ENCODE results near the gene PPID. TPM values are rescaled to one million over a fixed set of nuclear protein-coding genes. Genes with fewer than 3 reads are reported as not detected.

The PPID gene
- total RNA-seq, result 18.7 and 23.7 TPM in 2 replicates
- 24.0 TPM for total RNA-seq (2013)
- 9.4 and 16.4 TPM in 2 replicates for polyA plus RNA-seq
- polyA minus RNA-seq, result 5.8 and 6.9 TPM in 2 replicates

DNA sequence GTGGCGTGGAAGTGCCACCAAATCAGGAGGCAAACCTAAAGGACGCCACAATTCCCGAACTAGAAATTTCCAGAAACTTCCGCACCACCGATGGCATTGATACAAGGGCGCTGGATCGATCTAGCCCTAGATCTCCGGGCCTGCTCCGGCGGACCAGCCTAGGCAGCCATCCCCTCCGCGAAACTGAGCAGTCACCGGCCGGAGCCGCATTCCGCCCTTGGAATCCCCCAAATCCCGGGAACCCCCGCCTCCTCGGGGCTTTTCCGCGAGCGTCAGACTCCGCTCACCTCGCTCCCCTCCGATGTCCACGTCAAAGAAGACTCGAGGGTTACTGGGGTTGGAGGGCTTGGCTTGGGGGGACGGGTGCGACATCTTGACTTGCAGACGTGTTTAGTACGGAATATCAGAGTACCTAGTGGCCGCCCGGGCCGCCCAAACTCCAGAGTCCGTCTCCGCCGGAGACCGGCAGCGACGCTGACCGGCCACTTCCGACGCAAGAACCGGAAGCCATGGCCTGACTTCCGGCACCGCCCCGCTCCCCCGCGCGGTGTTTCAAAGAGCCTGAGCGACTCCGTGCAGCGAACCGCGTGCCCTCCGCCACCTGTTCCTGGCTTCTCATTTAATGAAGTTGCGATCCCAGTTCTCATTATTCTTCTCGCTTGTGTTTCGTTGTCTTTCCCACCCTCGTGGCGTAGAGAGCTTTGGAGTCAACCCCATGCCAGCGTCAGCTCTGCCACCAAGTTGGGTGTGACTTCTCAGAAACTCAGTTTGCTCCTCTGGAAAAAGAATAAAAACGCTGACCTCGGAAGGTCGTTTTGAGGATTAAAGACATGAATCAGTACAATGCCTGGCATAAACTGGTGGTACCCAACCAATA, at the start of gene PPID:
PPID (minus strand) TSS at position 480 of the 877 bp plus-strand sequence; CDS start at position 372, 108 bp downstream.
- Histone ChIP-seq H3K9me3 (ENCODE audit: control extremely low read depth in 1 of 3, control insufficient read depth in 2 of 3, insufficient read depth in 1 of 3, low read length in 2 of 3) (no peaks in the 10 kb centered on the region), H3K9ac (ENCODE audit: low read length) (peak within 1 kb of the TSS; percentile 86), H2AFZ (ENCODE audit: insufficient read depth, low read depth, low read length, poor library complexity, severe bottlenecking) (peak within 1 kb of the TSS; percentile 82), H3K27ac (ENCODE audit: low read length in 2 of 2) (peak within 1 kb of the TSS; percentile 71 to 87), H3K4me3 (ENCODE audit: control extremely low read depth in 1 of 5, extremely low read depth in 1 of 5, insufficient read depth in 1 of 5, low read depth in 2 of 5, low read length in 4 of 5) (peak within 1 kb of the TSS; percentile 76 to 92 (median 88)), H3K27me3 (replicated peaks in 1 of 4; ENCODE audit: control extremely low read depth in 1 of 4, control insufficient read depth in 3 of 4, insufficient read depth in 4 of 4, low read length in 3 of 4) (peaks cover 0 to 6% (median 4%) of the 10 kb centered on the region in 4 experiments), H3K79me2 (ENCODE audit: control insufficient read depth, insufficient read depth, low read length) (peaks cover 14% of the 10 kb centered on the region), H3K4me1 (ENCODE audit: control insufficient read depth in 2 of 2, insufficient read depth in 2 of 2, low read length in 2 of 2) (peaks cover 7 to 12% of the 10 kb centered on the region in 2 donors), H4K20me1 (ENCODE audit: control insufficient read depth, insufficient read depth, low read length, poor library complexity, severe bottlenecking) (peaks cover 8% of the 10 kb centered on the region), H3K4me2 (replicated peaks; ENCODE audit: low read depth, low read length, poor library complexity, severe bottlenecking) (peak within 1 kb of the TSS; percentile 80), H3K36me3 (replicated peaks in 1 of 2; ENCODE audit: control extremely low read depth in 1 of 2, control insufficient read depth in 1 of 2, extremely low read depth in 1 of 2, insufficient read depth in 2 of 2, low read length in 1 of 2) (peaks cover 13 to 21% of the 10 kb centered on the region in 2 experiments)
- peak within 1 kb of the TSS; percentile 97 for H3K4me3 Mint-ChIP-seq
- peak within 1 kb of the TSS; percentile 89 for H3K27ac Mint-ChIP-seq
- no peaks in the 10 kb centered on the region for H3K9me3 Mint-ChIP-seq (ENCODE audit: insufficient read depth)
- peak; percentile 89 for DNase-seq
- intact Hi-C loops (cut with micrococcal nuclease), result loop anchor here (1.0 to 5.0 kb wide), 3 partner anchors 44 to 380 kb away; partner anchors contain the start of genes ETFDH, FNIP2 and RAPGEF2
- CTCF ChIA-PET, result no interaction called here
- TF ChIP-seq, protein P1, sequence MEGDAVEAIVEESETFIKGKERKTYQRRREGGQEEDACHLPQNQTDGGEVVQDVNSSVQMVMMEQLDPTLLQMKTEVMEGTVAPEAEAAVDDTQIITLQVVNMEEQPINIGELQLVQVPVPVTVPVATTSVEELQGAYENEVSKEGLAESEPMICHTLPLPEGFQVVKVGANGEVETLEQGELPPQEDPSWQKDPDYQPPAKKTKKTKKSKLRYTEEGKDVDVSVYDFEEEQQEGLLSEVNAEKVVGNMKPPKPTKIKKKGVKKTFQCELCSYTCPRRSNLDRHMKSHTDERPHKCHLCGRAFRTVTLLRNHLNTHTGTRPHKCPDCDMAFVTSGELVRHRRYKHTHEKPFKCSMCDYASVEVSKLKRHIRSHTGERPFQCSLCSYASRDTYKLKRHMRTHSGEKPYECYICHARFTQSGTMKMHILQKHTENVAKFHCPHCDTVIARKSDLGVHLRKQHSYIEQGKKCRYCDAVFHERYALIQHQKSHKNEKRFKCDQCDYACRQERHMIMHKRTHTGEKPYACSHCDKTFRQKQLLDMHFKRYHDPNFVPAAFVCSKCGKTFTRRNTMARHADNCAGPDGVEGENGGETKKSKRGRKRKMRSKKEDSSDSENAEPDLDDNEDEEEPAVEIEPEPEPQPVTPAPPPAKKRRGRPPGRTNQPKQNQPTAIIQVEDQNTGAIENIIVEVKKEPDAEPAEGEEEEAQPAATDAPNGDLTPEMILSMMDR (IDR thresholded peaks at IDR 0.05), result no peak
- no peak for TF ChIP-seq EZH2 (IDR thresholded peaks at IDR 0.05; ENCODE audit: borderline replicate concordance, insufficient read depth, low read depth, low read length, poor library complexity, severe bottlenecking)
- POLR2A ChIA-PET, result no interaction called here
- peaks cover 20% of the 10 kb centered on the region for H3K4me1 Mint-ChIP-seq
- WGBS (ENCODE audit: insufficient coverage), result 1% methylated on average over 62 of the region's 65 CpGs
- peak; percentile 89 for ATAC-seq (ENCODE audit: low read depth)
- H3K27me3 Mint-ChIP-seq, result peaks cover 16% of the 10 kb centered on the region

- DNase-seq (no peak), ATAC-seq (ENCODE audit: low read depth) (no peak)
- no peak overlapping the region for H3K27ac Mint-ChIP-seq
- Histone ChIP-seq H2AFZ (ENCODE audit: insufficient read depth, low read depth, low read length, poor library complexity, severe bottlenecking) (no peak overlapping the region), H3K9me3 (ENCODE audit: control extremely low read depth in 1 of 3, control insufficient read depth in 2 of 3, insufficient read depth in 1 of 3, low read length in 2 of 3) (peaks cover 5 to 9% (median 7%) of the 10 kb centered on the region in 3 donors), H3K27ac (ENCODE audit: low read length in 2 of 2) (no peak overlapping the region), H3K4me3 (ENCODE audit: control extremely low read depth in 1 of 5, extremely low read depth in 1 of 5, insufficient read depth in 1 of 5, low read depth in 2 of 5, low read length in 4 of 5) (no peak overlapping the region), H3K27me3 (replicated peaks in 1 of 4; ENCODE audit: control extremely low read depth in 1 of 4, control insufficient read depth in 3 of 4, insufficient read depth in 4 of 4, low read length in 3 of 4) (peaks cover 10 to 73% (median 66%) of the 10 kb centered on the region in 4 experiments), H3K4me2 (replicated peaks; ENCODE audit: low read depth, low read length, poor library complexity, severe bottlenecking) (no peak overlapping the region), H3K36me3 (replicated peaks in 1 of 2; ENCODE audit: control extremely low read depth in 1 of 2, control insufficient read depth in 1 of 2, extremely low read depth in 1 of 2, insufficient read depth in 2 of 2, low read length in 1 of 2) (no peaks in the 10 kb centered on the region), H3K4me1 (ENCODE audit: control insufficient read depth in 2 of 2, insufficient read depth in 2 of 2, low read length in 2 of 2) (peaks cover 12 to 22% of the 10 kb centered on the region in 2 donors), H3K79me2 (ENCODE audit: control insufficient read depth, insufficient read depth, low read length) (no peaks in the 10 kb centered on the region), H4K20me1 (ENCODE audit: control insufficient read depth, insufficient read depth, low read length, poor library complexity, severe bottlenecking) (no peaks in the 10 kb centered on the region), H3K9ac (ENCODE audit: low read length) (no peak overlapping the region)
- ChIA-PET POLR2A (no interaction called here), CTCF (no interaction called here)
- H3K4me3 Mint-ChIP-seq, result no peak overlapping the region
- H3K27me3 Mint-ChIP-seq, result peaks cover 73% of the 10 kb centered on the region
- TF ChIP-seq, protein P1 (IDR thresholded peaks at IDR 0.05), result no peak
- no peak for TF ChIP-seq EZH2 (IDR thresholded peaks at IDR 0.05; ENCODE audit: borderline replicate concordance, insufficient read depth, low read depth, low read length, poor library complexity, severe bottlenecking)
- 67% methylated on average over 1 of the region's 2 CpGs for WGBS (ENCODE audit: insufficient coverage)
- intact Hi-C loops (cut with micrococcal nuclease), result no loop called here
- H3K9me3 Mint-ChIP-seq (ENCODE audit: insufficient read depth), result no peaks in the 10 kb centered on the region
- H3K4me1 Mint-ChIP-seq, result peaks cover 8% of the 10 kb centered on the region
Measured at GRCh38 chr4:158771776-158772175, 48.6 kb upstream of the PPID start.

Measured in B cell (primary cell).